Endothelial cell of umbilical vein (primary cell): ENCODE results near the gene MS4A7. TPM values are rescaled to one million over a fixed set of nuclear protein-coding genes. Genes with fewer than 3 reads are reported as not detected.

ENCODE experiments used
- BruUV-seq: library from RNA; stranded (reverse); fragments of 400-500 nt; replicated peaks from 2 replicates; lab custom pipeline; 2021; lab: Mats Ljungman, UMichigan
- CTCF ChIA-PET: fragments of 300-600, 350-600 bp; sonication (Branson Sonifier 250); formaldehyde crosslinking; loops from one replicate; lab custom pipeline; 2021; ENCODE audit warnings: antibody characterized with exemption, inconsistent platforms; lab: Charles Lee
- POLR2A ChIA-PET: fragments of 300-600, 350-600 bp; sonication (Branson Sonifier 250); formaldehyde crosslinking; loops from one replicate; lab custom pipeline; 2021; ENCODE audit warnings: antibody characterized with exemption, inconsistent platforms; lab: Charles Lee
- DNase-seq: peaks from one replicate; pipeline ENCODE4 v3.0.0-alpha.2; 2011; ENCODE audit warnings: low read depth, low spot score
- FAIRE-seq: peaks from 2 replicates; lab custom pipeline; 2011; peaks lifted over from hg19 to GRCh38; lab: Jason Lieb, UNC
- H2AFZ ChIP-seq: 2 replicates; pipeline ENCODE4 v1.6.0; 2012; ENCODE audit warnings: low read depth, low read length, control low read depth, inconsistent platforms
- H3K27ac ChIP-seq: 2 replicates; pipeline ENCODE4 v1.5.1; 2011; ENCODE audit warnings: low read depth, mild to moderate bottlenecking, control low read depth, low read length, moderate library complexity; ENCODE audit not compliant: insufficient read depth
- H3K27me3 ChIP-seq, 2 experiments: 2 replicates each; pipeline versions ENCODE4 v1.6.0 to v1.6.1; 2011; ENCODE audit warnings: low read length in 2 of 2, mixed read lengths in 1 of 2; ENCODE audit not compliant: control insufficient read depth in 2 of 2, insufficient read depth in 2 of 2
- H3K36me3 ChIP-seq, 2 experiments: 2 replicates in 1 of 2; 3 replicates in 1 of 2; pipeline ENCODE4 v1.5.1; 2011; ENCODE audit warnings: low read length in 2 of 2, mild to moderate bottlenecking in 1 of 2, moderate library complexity in 1 of 2; ENCODE audit not compliant: control insufficient read depth in 2 of 2, insufficient read depth in 2 of 2; ENCODE audit errors: extremely low read depth in 1 of 2
- H3K4me1 ChIP-seq: 3 replicates; pipeline ENCODE4 v1.5.1; 2011; ENCODE audit warnings: mild to moderate bottlenecking, low read length; ENCODE audit not compliant: control insufficient read depth, insufficient read depth; ENCODE audit errors: extremely low read depth
- H3K4me2 ChIP-seq: 2 replicates; pipeline ENCODE4 v1.6.1; 2011; ENCODE audit warnings: low read length, control low read depth, mixed read lengths; ENCODE audit not compliant: insufficient read depth
- H3K4me3 ChIP-seq, 3 experiments: fragments of 200-600 bp in 1 of 3; sonication (generic), shearing (Covaris generic) in 1 of 3; replicated peaks in 1 of 3; 2 replicates each; pipeline ENCODE4 v1.5.1; 2011 to 2016; ENCODE audit warnings: control low read depth in 3 of 3, low read length in 3 of 3, mild to moderate bottlenecking in 2 of 3, inconsistent platforms in 1 of 3, low read depth in 1 of 3, moderate library complexity in 1 of 3; ENCODE audit not compliant: insufficient read depth in 1 of 3
- H3K79me2 ChIP-seq: 2 replicates; pipeline ENCODE4 v1.6.0; 2012; ENCODE audit warnings: low read length, inconsistent platforms; ENCODE audit not compliant: control insufficient read depth, insufficient read depth
- H3K9ac ChIP-seq: replicated peaks from 2 replicates; pipeline ENCODE3; 2011; ENCODE audit warnings: low read length, control low read depth; ENCODE audit not compliant: insufficient read depth; ENCODE audit errors: extremely low read depth
- H3K9me1 ChIP-seq: replicated peaks from 3 replicates; pipeline ENCODE4 v1.6.0; 2011; ENCODE audit warnings: mild to moderate bottlenecking, low read length; ENCODE audit not compliant: control insufficient read depth, insufficient read depth; ENCODE audit errors: extremely low read depth
- H3K9me3 ChIP-seq: replicated peaks from 2 replicates; pipeline ENCODE4 v1.5.1; 2012; ENCODE audit warnings: low read length, inconsistent platforms; ENCODE audit not compliant: control insufficient read depth, insufficient read depth
- H4K20me1 ChIP-seq: replicated peaks from 2 replicates; pipeline ENCODE3; 2011; ENCODE audit warnings: mild to moderate bottlenecking, low read length; ENCODE audit not compliant: control insufficient read depth, insufficient read depth; ENCODE audit errors: extremely low read depth
- EZH2 ChIP-seq: IDR thresholded peaks from 2 replicates; pipeline ENCODE4 v1.6.1; 2012; ENCODE audit warnings: borderline replicate concordance, low read depth, mild to moderate bottlenecking, moderate library complexity, low read length, inconsistent platforms; ENCODE audit not compliant: severe bottlenecking
- FOS ChIP-seq: IDR thresholded peaks from 2 replicates; pipeline ENCODE4 v1.6.1; 2011; ENCODE audit warnings: mild to moderate bottlenecking, low read length, moderate library complexity, borderline replicate concordance; ENCODE audit not compliant: insufficient read depth
- GATA2 ChIP-seq: IDR thresholded peaks from 2 replicates; pipeline ENCODE4 v1.7.0; 2011; ENCODE audit warnings: low read depth, mild to moderate bottlenecking, moderate library complexity, mixed read lengths, low read length; ENCODE audit not compliant: insufficient read length, insufficient read depth
- JUN ChIP-seq: IDR thresholded peaks from 2 replicates; pipeline ENCODE4 v1.6.1; 2011; ENCODE audit warnings: borderline replicate concordance, low read depth; ENCODE audit not compliant: insufficient read length, insufficient read depth
- MYC ChIP-seq: IDR thresholded peaks from one replicate; pipeline ENCODE4 v1.6.1; 2011; ENCODE audit warnings: mild to moderate bottlenecking, low read depth, low read length
- POLR2A ChIP-seq: IDR thresholded peaks from 2 replicates; pipeline ENCODE4 v1.6.1; 2012; ENCODE audit warnings: low read depth, mild to moderate bottlenecking, control low read depth, low read length
- POLR2AphosphoS5 ChIP-seq: IDR thresholded peaks from 2 replicates; pipeline ENCODE4 v1.6.1; 2012; ENCODE audit warnings: low read depth, mild to moderate bottlenecking, control low read depth, low read length, moderate library complexity; ENCODE audit not compliant: insufficient read depth
- dilution Hi-C: fragments of 300-500 bp; cut with MboI; formaldehyde crosslinking; loops from one replicate; pipeline ENCODE4 v1.15.0; 2019; ENCODE audit warnings: low sequenced_read_pairs; ENCODE audit not compliant: extremely low pct_ligation_motif_present
- intact Hi-C: fragments of 100-400 bp; cut with micrococcal nuclease; formaldehyde crosslinking; loops from one replicate; pipeline ENCODE4 v1.10.0; 2022
- polyA plus RNA-seq, 4 experiments: library from polyadenylated mRNA; depleted of rRNA in 3 of 4; stranded (reverse) in 3 of 4; unstranded in 1 of 4; fragments of >200 nt; gene quantifications; 2 replicates each; pipeline versions ENCODE4 v1.2.1 to v1.2.3, GENCODE V29; 2011 to 2012; ENCODE audit warnings: missing spikeins in 1 of 4
- total RNA-seq: library from RNA; stranded (reverse); gene quantifications from 2 replicates; pipeline ENCODE4 v1.2.3, GENCODE V29; 2021
- TF ChIP-seq, protein P1 (sequence below): IDR thresholded peaks from 2 replicates; pipeline ENCODE4 v1.6.1; 2011; ENCODE audit not compliant: insufficient read depth, insufficient read length
- TF ChIP-seq, protein P2 (sequence below), 2 donors: IDR thresholded peaks; 1 replicate in 1 of 2; 2 replicates in 1 of 2; pipeline ENCODE4 v1.5.1; 2011; ENCODE audit warnings: low read length in 2 of 2, mild to moderate bottlenecking in 2 of 2, moderate library complexity in 2 of 2, control low read depth in 1 of 2, inconsistent platforms in 1 of 2, low read depth in 1 of 2; ENCODE audit not compliant: insufficient read depth in 1 of 2; ENCODE audit errors: extremely low read depth in 1 of 2

Gene MS4A7
- total and polyA plus RNA-seq, 2 donors (not counting 3 experiments of a cell fraction or from before 2014, with no cell fraction given): 0.04 TPM; not detected in 1

DNA sequence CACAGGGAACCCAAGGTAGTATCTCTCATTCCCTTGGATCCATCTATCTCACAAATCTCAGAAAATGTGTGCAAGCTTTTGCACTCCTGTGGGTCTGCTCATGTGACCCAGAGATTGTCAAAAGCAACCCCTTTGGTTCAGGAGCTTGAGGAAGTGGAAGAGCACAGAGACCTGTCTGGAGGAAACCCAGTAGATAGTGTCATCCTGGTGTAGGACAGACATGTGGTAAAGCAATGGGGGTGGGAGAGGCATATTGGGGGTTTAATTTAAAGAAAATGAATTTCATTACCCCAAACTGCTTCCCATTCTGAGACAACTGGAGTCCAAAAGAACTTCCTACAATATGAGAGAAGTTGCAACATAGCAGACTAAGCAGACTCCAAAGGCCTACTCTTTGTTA is 12.1 kb downstream of the MS4A7 start:
- Histone ChIP-seq H3K4me2 (no peak overlapping the region), H4K20me1 (no peaks in the 10 kb centered on the region), H3K27me3 (no peaks in the 10 kb centered on the region), H3K27ac (no peak overlapping the region), H3K9me1 (no peaks in the 10 kb centered on the region), H3K9me3 (no peaks in the 10 kb centered on the region), H3K4me3 (no peak overlapping the region), H3K36me3 (no peaks in the 10 kb centered on the region), H3K9ac (no peak overlapping the region), H2AFZ (no peak overlapping the region), H3K4me1 (no peaks in the 10 kb centered on the region), H3K79me2 (no peaks in the 10 kb centered on the region)
- dilution Hi-C loops: no loop called here
- no TSS peak for BruUV-seq
- CTCF ChIA-PET: interaction anchor here (0.7 kb wide), 1 partner anchor 27 kb away, joined by 3 read pairs; no protein-coding TSS in a partner anchor
- POLR2A ChIA-PET: no interaction called here
- DNase-seq: no peak
- no peak for FAIRE-seq
- TF ChIP-seq, protein P1, sequence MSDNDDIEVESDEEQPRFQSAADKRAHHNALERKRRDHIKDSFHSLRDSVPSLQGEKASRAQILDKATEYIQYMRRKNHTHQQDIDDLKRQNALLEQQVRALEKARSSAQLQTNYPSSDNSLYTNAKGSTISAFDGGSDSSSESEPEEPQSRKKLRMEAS: no peak
- TF ChIP-seq JUN (no peak), POLR2A (no peak), MYC (no peak), GATA2 (no peak), EZH2 (no peak), FOS (no peak), POLR2AphosphoS5 (no peak)
- TF ChIP-seq, protein P2, sequence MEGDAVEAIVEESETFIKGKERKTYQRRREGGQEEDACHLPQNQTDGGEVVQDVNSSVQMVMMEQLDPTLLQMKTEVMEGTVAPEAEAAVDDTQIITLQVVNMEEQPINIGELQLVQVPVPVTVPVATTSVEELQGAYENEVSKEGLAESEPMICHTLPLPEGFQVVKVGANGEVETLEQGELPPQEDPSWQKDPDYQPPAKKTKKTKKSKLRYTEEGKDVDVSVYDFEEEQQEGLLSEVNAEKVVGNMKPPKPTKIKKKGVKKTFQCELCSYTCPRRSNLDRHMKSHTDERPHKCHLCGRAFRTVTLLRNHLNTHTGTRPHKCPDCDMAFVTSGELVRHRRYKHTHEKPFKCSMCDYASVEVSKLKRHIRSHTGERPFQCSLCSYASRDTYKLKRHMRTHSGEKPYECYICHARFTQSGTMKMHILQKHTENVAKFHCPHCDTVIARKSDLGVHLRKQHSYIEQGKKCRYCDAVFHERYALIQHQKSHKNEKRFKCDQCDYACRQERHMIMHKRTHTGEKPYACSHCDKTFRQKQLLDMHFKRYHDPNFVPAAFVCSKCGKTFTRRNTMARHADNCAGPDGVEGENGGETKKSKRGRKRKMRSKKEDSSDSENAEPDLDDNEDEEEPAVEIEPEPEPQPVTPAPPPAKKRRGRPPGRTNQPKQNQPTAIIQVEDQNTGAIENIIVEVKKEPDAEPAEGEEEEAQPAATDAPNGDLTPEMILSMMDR (IDR thresholded peaks at IDR 0.05; ENCODE audit: extremely low read depth in 1 of 2, insufficient read depth in 1 of 2, low read depth in 1 of 2, low read length in 2 of 2): no peak
- intact Hi-C loops: no loop called here
